ENCODE data around the gene KCTD19. TPM values are rescaled to one million over a fixed set of nuclear protein-coding genes. Genes with fewer than 3 reads are reported as not detected.
"Not testable (repeated sequence)": the region's sequence is repeated elsewhere in the genome, so short reads cannot be mapped to it uniquely, and the experiment has no call there.

Gene KCTD19
- under 0.01 TPM for total RNA-seq

GRCh38 chr16:67326472-67327309 is at the start of gene KCTD19, which contains the start of gene LRRC36:
TSS of gene KCTD19 (minus strand) at chr16:67326741. CDS start at chr16:67326707, 34 bp downstream.
TSS of gene LRRC36 (plus strand) at chr16:67326815. CDS start at chr16:67326863, 48 bp downstream.
- no peak for FAIRE-seq
- DNase-seq (ENCODE audit: low spot score in 2 of 2) = peak; percentile 60 to 68

- DNase-seq (ENCODE audit: low spot score in 2 of 2); FAIRE-seq: not testable (repeated sequence)
These were observed 49.5 kb upstream of the KCTD19 start for GRCh38 chr16:67376012-67376411.

DNA sequence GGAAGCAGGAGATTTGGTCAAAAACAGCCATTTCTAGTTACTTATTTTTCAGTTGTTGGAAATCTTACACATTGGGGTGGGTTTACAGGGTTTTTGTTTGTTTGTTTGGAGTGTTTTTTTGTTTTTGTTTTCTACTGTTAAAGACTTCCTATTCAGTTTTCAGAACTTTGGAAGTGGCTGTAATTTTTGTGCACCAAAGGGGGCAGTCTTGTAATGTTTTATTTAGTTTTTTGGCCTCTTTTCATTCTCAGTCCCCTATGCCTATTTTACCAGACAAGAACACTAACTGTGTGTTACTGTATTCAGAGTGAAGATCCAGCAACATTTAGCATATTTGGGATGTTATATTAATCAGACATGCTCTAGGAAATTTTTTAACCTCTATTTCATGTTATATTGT is 46.1 kb upstream of the KCTD19 start:
- FAIRE-seq = peak; percentile 59

DNA sequence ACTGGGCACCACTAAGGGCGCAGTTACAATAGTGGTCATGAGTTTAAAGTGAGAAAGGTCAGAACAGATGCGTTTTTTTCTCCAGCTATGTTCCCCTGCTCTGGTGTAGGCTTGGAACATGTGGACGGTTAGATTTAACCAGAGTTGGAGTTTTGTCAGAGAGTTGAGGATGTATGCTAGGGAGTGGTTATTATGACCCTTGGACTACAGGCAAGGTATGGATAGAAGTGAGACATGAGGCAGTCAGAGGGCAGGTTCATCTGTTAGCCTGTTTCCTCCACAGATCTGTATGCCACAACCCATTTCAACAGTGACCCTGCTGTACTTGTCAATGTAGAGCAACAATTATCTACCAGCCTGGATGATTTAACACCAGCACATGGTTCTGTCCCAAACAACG is 44.1 kb upstream of the KCTD19 start:
- FAIRE-seq (no peak), DNase-seq (ENCODE audit: low spot score in 2 of 2) (no peak)

More for the DNA sequence above, 46.1 kb upstream of the KCTD19 start:
- no peak for DNase-seq (ENCODE audit: low spot score in 2 of 2)

DNA sequence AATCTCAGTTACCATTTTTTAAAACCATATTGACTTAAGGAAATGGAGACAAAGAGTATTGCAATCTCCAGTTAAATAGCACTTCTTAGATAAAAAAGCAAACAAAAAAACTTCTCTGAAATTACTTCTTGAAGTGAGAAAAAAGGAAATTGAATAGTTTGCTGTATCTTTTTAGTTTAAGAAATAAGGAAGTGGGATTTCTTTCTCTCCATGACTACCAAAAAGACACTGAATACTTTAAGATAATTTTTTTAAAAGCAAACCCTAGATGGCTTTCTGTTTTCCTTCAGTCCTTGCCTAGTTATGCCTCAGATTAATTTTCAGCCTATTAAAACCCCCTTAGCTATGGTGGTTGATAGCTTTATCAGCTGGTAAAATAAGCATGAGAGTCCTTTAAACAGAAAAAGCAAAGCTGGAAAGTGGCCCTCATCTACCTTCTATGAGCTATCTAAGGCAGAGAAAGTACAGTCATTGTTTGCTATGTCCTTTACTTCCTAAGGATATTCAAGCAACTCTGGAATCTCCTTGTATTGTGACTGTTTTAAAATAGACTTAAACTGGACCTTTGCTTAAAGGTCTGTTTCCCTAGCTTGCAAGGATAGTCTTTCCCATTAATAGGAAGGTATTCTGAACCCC is 38.2 kb upstream of the KCTD19 start:
- FAIRE-seq (no peak), DNase-seq (ENCODE audit: low spot score in 2 of 2) (no peak)

GRCh38 chr16:67361038-67361437 is 34.5 kb upstream of the KCTD19 start:
- DNase-seq (ENCODE audit: low spot score in 2 of 2) = no peak
- no peak for FAIRE-seq

GRCh38 chr16:67359540-67360269 is 33.2 kb upstream of the KCTD19 start:
- FAIRE-seq; DNase-seq (ENCODE audit: low spot score in 2 of 2): not testable (repeated sequence)

DNA sequence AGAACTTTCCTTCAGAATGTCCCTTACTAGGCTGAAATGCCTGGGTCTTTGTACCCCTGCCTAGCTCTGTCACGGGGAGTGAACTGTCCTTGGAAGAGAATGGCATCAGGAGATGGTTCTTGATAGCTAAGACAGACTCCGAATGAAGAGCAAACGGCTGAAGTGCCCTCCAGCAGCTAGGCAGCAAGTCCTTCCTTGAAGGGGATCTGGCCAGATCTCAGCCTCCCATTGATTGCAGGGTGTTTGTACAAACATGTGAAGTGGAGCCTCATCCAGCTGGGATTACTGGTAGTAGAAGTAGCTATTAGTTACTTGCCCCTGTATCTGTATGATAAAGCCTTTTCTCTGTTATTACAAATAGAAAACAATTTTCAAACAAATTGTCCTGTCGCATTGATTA is 31.0 kb upstream of the KCTD19 start:
- DNase-seq (ENCODE audit: low spot score in 2 of 2) = no peak
- FAIRE-seq = no peak

DNA sequence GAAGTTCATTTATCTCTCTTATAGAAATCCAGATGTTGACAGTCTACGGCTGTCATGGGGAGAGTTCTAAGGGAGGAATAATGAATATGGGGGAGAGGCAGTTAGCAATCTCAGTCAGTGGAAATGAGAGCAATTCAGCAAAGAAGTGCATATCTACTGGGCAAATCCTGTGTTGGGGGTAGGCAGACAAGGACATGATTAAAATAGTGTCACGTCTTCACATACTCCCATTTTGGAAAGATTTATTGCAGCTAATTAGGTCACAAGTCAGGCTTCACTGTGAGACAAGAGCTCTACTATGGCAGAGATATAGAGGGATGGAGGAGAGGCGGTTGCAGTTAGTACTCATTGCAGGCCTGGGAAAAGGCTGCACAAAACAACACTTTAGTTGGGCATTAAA is 29.9 kb upstream of the KCTD19 start:
- FAIRE-seq (no peak), DNase-seq (ENCODE audit: low spot score in 2 of 2) (no peak)

- FAIRE-seq; DNase-seq (ENCODE audit: low spot score in 2 of 2): not testable (repeated sequence)
These were observed 25.9 kb upstream of the KCTD19 start for GRCh38 chr16:67352463-67352862.

GRCh38 chr16:67350324-67350723 is 23.8 kb upstream of the KCTD19 start:
- no peak for FAIRE-seq

DNA sequence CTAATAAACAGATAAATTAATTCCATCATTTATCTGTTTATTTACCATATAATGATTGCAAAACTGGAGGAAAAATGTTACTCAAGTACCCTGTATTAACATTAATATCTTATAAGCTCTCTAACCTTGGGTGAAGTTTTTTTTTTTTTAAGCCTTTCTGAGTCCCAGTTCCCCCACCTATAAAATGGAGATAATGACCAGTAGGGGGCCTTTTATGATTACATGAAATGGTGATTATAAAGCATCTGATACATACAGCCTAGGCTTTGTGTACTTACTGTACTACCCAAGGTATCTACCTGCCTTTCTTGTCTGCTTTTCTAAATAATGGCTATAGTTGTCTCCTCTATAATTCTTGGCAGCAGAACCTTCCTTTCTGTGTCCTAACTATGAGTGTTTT is 22.6 kb upstream of the KCTD19 start:
- DNase-seq (ENCODE audit: low spot score in 2 of 2) (no peak), FAIRE-seq (no peak)

More at GRCh38 chr16:67350324-67350723, 23.8 kb upstream of the KCTD19 start:
- no peak for DNase-seq (ENCODE audit: low spot score in 2 of 2)

GRCh38 chr16:67346341-67346740 is 19.8 kb upstream of the KCTD19 start:
- DNase-seq (ENCODE audit: low spot score in 2 of 2) (no peak), FAIRE-seq (no peak)

DNA sequence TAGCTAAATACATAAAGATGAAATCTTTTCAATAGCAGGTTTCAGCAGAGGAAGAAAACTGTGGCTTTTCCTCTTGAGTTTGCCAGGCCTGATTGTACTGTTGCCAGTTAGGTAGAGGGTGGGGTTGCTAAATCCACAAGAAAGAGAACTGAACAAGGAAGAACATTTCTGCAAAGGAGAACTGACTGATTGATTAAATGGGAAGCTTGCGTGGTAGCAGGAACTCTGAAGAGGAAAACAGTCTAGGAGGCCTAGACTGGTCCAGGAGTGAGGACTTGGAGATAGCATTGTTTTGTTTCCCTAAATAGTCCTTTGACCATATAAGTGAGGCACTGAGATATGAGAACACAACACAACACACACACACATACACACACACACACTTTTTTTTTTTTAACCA is 18.9 kb upstream of the KCTD19 start:
- DNase-seq (ENCODE audit: low spot score in 2 of 2) = no peak
- FAIRE-seq = no peak

GRCh38 chr16:67342616-67343015 is 16.1 kb upstream of the KCTD19 start:
- no peak for FAIRE-seq
- DNase-seq (ENCODE audit: low spot score in 2 of 2) = no peak

- FAIRE-seq (no peak), DNase-seq (ENCODE audit: low spot score in 2 of 2) (no peak)
These were observed 14.7 kb upstream of the KCTD19 start for GRCh38 chr16:67341250-67341649.

- DNase-seq (ENCODE audit: low spot score in 2 of 2) = no peak
- FAIRE-seq = no peak
These were observed 12.9 kb upstream of the KCTD19 start for GRCh38 chr16:67339453-67339852.

GRCh38 chr16:67336648-67337047 is 10.1 kb upstream of the KCTD19 start:
- DNase-seq (ENCODE audit: low spot score in 2 of 2) = no peak
- no peak for FAIRE-seq

DNA sequence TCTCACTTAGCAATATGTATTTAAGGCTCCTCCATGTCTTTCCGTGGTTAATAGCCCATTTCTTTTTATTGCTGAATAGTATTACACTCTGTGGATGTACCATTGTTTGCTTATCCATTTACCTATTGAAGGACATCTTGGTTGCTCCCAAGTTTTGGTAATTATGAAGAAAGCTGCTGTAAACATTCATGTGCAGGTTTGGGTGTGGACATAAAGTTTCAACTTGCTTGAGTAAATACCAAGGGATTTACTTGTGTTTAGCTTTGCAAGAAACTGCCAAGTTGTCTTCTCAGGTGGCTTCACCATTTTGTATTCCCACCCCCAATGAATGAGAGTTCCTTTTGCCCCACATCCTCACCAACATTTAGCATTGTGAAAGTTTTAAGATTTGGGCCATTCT is 9.6 kb upstream of the KCTD19 start:
- FAIRE-seq (no peak), DNase-seq (ENCODE audit: low spot score in 2 of 2) (no peak)

GRCh38 chr16:67333315-67333714 is 6.8 kb upstream of the KCTD19 start:
- FAIRE-seq (no peak), DNase-seq (ENCODE audit: low spot score in 2 of 2) (no peak)

DNA sequence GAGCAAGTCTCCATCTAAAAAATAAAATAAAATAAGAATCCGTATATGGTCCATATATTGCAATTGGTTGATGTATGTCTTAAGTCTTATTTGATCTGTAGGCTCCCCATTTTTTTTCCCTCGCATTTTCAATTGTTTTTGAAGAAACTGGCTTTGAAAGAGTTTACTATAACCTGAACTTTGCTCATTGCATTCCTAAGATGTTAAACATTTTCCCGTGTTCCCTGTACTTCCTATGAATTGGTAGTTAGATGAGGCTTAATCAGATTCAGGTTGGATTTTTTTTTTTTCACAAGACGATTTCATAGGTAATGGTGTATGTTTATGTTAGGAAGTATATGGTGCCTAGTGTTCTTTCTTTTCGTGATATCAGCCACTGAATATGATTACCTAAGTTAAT is 3.4 kb upstream of the KCTD19 start:
- no peak for FAIRE-seq

More for the DNA sequence above, 3.4 kb upstream of the KCTD19 start:
- no peak for DNase-seq (ENCODE audit: low spot score in 2 of 2)

Data from frontal cortex (tissue), 4 donors.